Keratinocyte (primary cell): Measurements from ENCODE around the gene LY6G6D. TPM values are rescaled to one million over a fixed set of nuclear protein-coding genes. Genes with fewer than 3 reads are reported as not detected.

Experiments
- DNase-seq: peaks from one replicate; pipeline ENCODE4 v3.0.0-alpha.2; 2011; ENCODE audit warnings: low read depth, missing footprints, low spot score
- FAIRE-seq: peaks from 2 replicates; lab custom pipeline; 2011; peaks lifted over from hg19 to GRCh38; lab: Jason Lieb, UNC
- H2AFZ ChIP-seq: 2 replicates; pipeline ENCODE4 v1.6.0; 2012; ENCODE audit warnings: low read length, control low read depth, inconsistent platforms; ENCODE audit not compliant: control insufficient read depth
- H3K27ac ChIP-seq: 2 replicates; pipeline ENCODE4 v1.5.1; 2011; ENCODE audit warnings: low read length; ENCODE audit not compliant: control insufficient read depth, insufficient read depth
- H3K27me3 ChIP-seq: 3 replicates; pipeline ENCODE4 v1.6.0; 2011; ENCODE audit warnings: low read length; ENCODE audit not compliant: control insufficient read depth, insufficient read depth; ENCODE audit errors: extremely low read depth
- H3K36me3 ChIP-seq, 2 experiments: 2 replicates in 1 of 2; 3 replicates in 1 of 2; pipeline ENCODE4 v1.5.1; 2011; ENCODE audit warnings: low read length in 2 of 2, mild to moderate bottlenecking in 1 of 2; ENCODE audit not compliant: control insufficient read depth in 2 of 2, insufficient read depth in 2 of 2; ENCODE audit errors: extremely low read depth in 1 of 2
- H3K4me1 ChIP-seq: 3 replicates; pipeline ENCODE4 v1.5.1; 2011; ENCODE audit warnings: low read length; ENCODE audit not compliant: control insufficient read depth, insufficient read depth; ENCODE audit errors: extremely low read depth
- H3K4me2 ChIP-seq: 3 replicates; pipeline ENCODE4 v1.6.0; 2011; ENCODE audit warnings: low read depth, low read length; ENCODE audit not compliant: control insufficient read depth, insufficient read depth; ENCODE audit errors: extremely low read depth
- H3K4me3 ChIP-seq, 3 experiments: fragments of 200-600 bp in 1 of 3; sonication (generic) in 1 of 3; 2 replicates in 2 of 3; 3 replicates in 1 of 3; pipeline ENCODE4 v1.5.1; 2011 to 2016; ENCODE audit warnings: low read length in 3 of 3, mild to moderate bottlenecking in 3 of 3, control low read depth in 2 of 3, inconsistent platforms in 1 of 3, low read depth in 1 of 3, mixed read lengths in 1 of 3, mixed run types in 1 of 3, moderate library complexity in 1 of 3; ENCODE audit not compliant: control insufficient read depth in 2 of 3, insufficient read depth in 2 of 3; ENCODE audit errors: extremely low read depth in 1 of 3
- H3K79me2 ChIP-seq: 2 replicates; pipeline ENCODE4 v1.6.0; 2012; ENCODE audit warnings: low read length; ENCODE audit not compliant: control insufficient read depth, insufficient read depth
- H3K9ac ChIP-seq: 3 replicates; pipeline ENCODE4 v1.6.0; 2011; ENCODE audit warnings: low read length; ENCODE audit not compliant: control insufficient read depth, insufficient read depth; ENCODE audit errors: extremely low read depth
- H3K9me1 ChIP-seq: 3 replicates; pipeline ENCODE4 v1.6.0; 2011; ENCODE audit warnings: low read length; ENCODE audit not compliant: control insufficient read depth, insufficient read depth; ENCODE audit errors: extremely low read depth
- H3K9me3 ChIP-seq: 2 replicates; pipeline ENCODE4 v1.5.1; 2012; ENCODE audit warnings: low read depth, low read length; ENCODE audit not compliant: control insufficient read depth
- H4K20me1 ChIP-seq: 3 replicates; pipeline ENCODE4 v1.6.0; 2011; ENCODE audit warnings: low read length; ENCODE audit not compliant: control insufficient read depth, insufficient read depth; ENCODE audit errors: extremely low read depth
- CTCF ChIP-seq, 3 experiments: IDR thresholded peaks in 1 of 3; conservative IDR thresholded peaks in 1 of 3; optimal IDR thresholded peaks in 1 of 3; 2 replicates in 2 of 3; 3 replicates in 1 of 3; pipeline versions ENCODE3 to v1.5.1; 2011; ENCODE audit warnings: low read length in 3 of 3, mild to moderate bottlenecking in 3 of 3, moderate library complexity in 2 of 3, control low read depth in 1 of 3, inconsistent platforms in 1 of 3; ENCODE audit not compliant: insufficient read depth in 2 of 3; ENCODE audit errors: extremely low read depth in 1 of 3
- EZH2 ChIP-seq: IDR thresholded peaks from one replicate; pipeline ENCODE4 v1.6.1; 2012; ENCODE audit warnings: inconsistent platforms, mild to moderate bottlenecking, low read length, moderate library complexity
- dilution Hi-C: fragments of 300-500 bp; cut with MboI; formaldehyde crosslinking; loops from one replicate; pipeline ENCODE4 v1.7.0; 2020; ENCODE audit warnings: low sequenced_read_pairs; ENCODE audit not compliant: extremely low pct_ligation_motif_present
- polyA plus RNA-seq, 5 experiments: library from polyadenylated mRNA; depleted of rRNA in 3 of 5; stranded (reverse) in 3 of 5; stranded (forward) in 1 of 5; unstranded in 1 of 5; fragments of >200 nt; gene quantifications; 1 replicate in 1 of 5; 2 replicates in 3 of 5; 3 replicates in 1 of 5; pipeline versions ENCODE4 v1.2.1 to v1.2.3, GENCODE V29; 2011 to 2012; ENCODE audit warnings: missing spikeins in 2 of 5, low read depth in 1 of 5, low replicate concordance in 1 of 5

LY6G6D gene
- polyA plus RNA-seq, 1 donor (not counting 4 experiments of a cell fraction or from before 2014, with no cell fraction given) = 0.33 TPM

GRCh38 chr6:31690231-31691077 lies 24.7 kb upstream of the LY6G6D start:
- Histone ChIP-seq H3K9ac (no peak overlapping the region), H3K4me3 (no peak overlapping the region), H3K4me2 (no peak overlapping the region), H3K27me3 (no peaks in the 10 kb centered on the region), H3K36me3 (peaks cover 22 to 46% of the 10 kb centered on the region in 2 experiments), H3K9me3 (no peaks in the 10 kb centered on the region), H3K4me1 (no peaks in the 10 kb centered on the region), H2AFZ (no peak overlapping the region), H3K9me1 (no peaks in the 10 kb centered on the region), H3K79me2 (no peaks in the 10 kb centered on the region), H3K27ac (no peak overlapping the region), H4K20me1 (no peaks in the 10 kb centered on the region)
- TF ChIP-seq CTCF (optimal IDR thresholded peaks at IDR 0.05 in 1 of 3, IDR thresholded peaks at IDR 0.05 in 1 of 3, conservative IDR thresholded peaks at IDR 0.05 in 1 of 3; ENCODE audit: extremely low read depth in 1 of 3, insufficient read depth in 2 of 3, low read length in 3 of 3) (no peak), EZH2 (no peak)
- dilution Hi-C loops = no loop called here
- DNase-seq = no peak
- no peak for FAIRE-seq

DNA sequence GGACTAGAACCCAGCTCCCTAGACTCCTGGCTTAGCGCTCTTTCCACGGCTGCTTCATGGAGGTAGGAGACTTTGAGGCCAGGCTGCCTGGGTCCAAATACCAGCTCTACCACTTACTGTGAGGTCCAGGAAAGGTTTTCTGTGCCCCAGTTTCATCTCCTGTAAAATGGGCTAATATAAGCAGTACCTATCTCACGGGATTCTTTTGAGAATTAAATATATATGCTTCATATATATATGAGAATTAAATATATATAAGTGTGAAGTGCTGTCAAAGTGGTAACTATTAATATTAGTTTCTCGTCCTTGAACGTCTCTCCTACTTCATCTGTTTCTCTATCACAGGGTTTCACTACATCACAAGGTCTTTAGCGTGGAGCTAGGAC lies 24.1 kb upstream of the LY6G6D start:
- Histone ChIP-seq H4K20me1 (no peaks in the 10 kb centered on the region), H2AFZ (no peak overlapping the region), H3K4me2 (no peak overlapping the region), H3K27me3 (no peaks in the 10 kb centered on the region), H3K79me2 (no peaks in the 10 kb centered on the region), H3K9ac (no peak overlapping the region), H3K27ac (no peak overlapping the region), H3K4me1 (no peaks in the 10 kb centered on the region), H3K9me3 (no peaks in the 10 kb centered on the region), H3K36me3 (peaks cover 22 to 46% of the 10 kb centered on the region in 2 experiments), H3K9me1 (no peaks in the 10 kb centered on the region), H3K4me3 (no peak overlapping the region)
- TF ChIP-seq EZH2 (no peak), CTCF (optimal IDR thresholded peaks at IDR 0.05 in 1 of 3, IDR thresholded peaks at IDR 0.05 in 1 of 3, conservative IDR thresholded peaks at IDR 0.05 in 1 of 3; ENCODE audit: extremely low read depth in 1 of 3, insufficient read depth in 2 of 3, low read length in 3 of 3) (no peak)
- FAIRE-seq = no peak
- dilution Hi-C loops = no loop called here
- DNase-seq = no peak
